GM12892 (cell line): Measurements from ENCODE around the gene HOXA7.

Experiments used
- POLR2A ChIP-seq: IDR thresholded peaks from 2 replicates; pipeline ENCODE4 v1.6.1; 2011; ENCODE audit warnings: low read depth, low read length, control low read depth
- POLR2AphosphoS5 ChIP-seq: IDR thresholded peaks from 2 replicates; pipeline ENCODE4 v1.6.1; 2011; ENCODE audit warnings: low read depth, low read length, control low read depth
- TAF1 ChIP-seq: IDR thresholded peaks from 2 replicates; pipeline ENCODE4 v1.6.1; 2011; ENCODE audit warnings: low read depth, mild to moderate bottlenecking, control low read depth, low read length, borderline replicate concordance

DNA sequence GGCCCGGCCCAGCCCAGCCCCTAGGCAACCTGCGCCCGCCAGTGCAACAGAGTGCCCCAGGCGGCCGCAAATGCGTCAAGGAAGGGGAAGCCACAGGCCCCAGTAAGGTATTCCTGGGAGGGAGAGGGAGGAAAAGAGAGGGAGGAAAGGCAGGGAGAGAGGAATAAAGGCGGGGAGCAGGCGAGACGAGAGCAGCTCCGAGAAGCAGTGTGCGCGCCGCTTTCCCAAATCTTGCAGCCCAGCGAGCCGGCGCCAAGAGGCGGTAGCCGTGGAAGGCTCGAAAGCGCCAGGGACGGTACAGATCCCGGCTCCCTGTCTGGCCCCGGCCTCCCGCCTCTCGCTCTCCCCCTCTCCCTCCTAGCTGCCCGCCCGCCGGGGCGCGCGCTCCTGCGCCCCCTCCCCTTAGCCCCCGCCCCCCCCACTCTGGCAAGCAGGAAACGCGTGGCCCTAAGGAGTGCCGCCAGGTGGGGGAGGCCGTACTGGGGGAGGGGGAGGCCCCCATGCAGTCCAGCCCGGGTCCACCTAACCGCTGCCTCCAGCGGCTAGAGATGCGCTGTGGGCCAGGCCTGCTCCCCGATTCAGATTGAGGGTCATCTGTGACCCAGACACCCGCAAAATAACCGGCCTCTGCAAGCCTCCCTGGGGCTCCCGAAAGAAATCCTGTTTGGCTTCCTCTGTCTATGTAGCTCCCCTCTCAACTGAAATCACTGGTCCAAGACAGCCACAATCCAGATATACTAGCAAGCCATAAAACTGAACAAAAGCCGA, 13.4 kb upstream of the HOXA7 start:
- no peak for TF ChIP-seq POLR2A
- TF ChIP-seq POLR2AphosphoS5, result no peak
- TF ChIP-seq TAF1, result no peak
